Epithelial cell of esophagus (primary cell): ENCODE results near the gene NR1H2.
"Not testable (repeated sequence)": the region's sequence is repeated elsewhere in the genome, so short reads cannot be mapped to it uniquely, and the experiment has no call there.

Source experiments
- DNase-seq: peaks from one replicate; pipeline ENCODE4 v3.0.0; 2010; ENCODE audit warnings: low read depth
- H3K4me3 ChIP-seq: 2 replicates; pipeline ENCODE4 v1.5.1; 2011; ENCODE audit warnings: mild to moderate bottlenecking, low read length, control low read depth
- TF ChIP-seq, protein P1 (sequence below): IDR thresholded peaks from 2 replicates; pipeline ENCODE4 v1.5.1; 2011; ENCODE audit warnings: low read depth, mild to moderate bottlenecking, low read length, control low read depth, inconsistent platforms; ENCODE audit not compliant: insufficient read depth; ENCODE audit errors: missing control alignments

NR1H2 gene

DNA sequence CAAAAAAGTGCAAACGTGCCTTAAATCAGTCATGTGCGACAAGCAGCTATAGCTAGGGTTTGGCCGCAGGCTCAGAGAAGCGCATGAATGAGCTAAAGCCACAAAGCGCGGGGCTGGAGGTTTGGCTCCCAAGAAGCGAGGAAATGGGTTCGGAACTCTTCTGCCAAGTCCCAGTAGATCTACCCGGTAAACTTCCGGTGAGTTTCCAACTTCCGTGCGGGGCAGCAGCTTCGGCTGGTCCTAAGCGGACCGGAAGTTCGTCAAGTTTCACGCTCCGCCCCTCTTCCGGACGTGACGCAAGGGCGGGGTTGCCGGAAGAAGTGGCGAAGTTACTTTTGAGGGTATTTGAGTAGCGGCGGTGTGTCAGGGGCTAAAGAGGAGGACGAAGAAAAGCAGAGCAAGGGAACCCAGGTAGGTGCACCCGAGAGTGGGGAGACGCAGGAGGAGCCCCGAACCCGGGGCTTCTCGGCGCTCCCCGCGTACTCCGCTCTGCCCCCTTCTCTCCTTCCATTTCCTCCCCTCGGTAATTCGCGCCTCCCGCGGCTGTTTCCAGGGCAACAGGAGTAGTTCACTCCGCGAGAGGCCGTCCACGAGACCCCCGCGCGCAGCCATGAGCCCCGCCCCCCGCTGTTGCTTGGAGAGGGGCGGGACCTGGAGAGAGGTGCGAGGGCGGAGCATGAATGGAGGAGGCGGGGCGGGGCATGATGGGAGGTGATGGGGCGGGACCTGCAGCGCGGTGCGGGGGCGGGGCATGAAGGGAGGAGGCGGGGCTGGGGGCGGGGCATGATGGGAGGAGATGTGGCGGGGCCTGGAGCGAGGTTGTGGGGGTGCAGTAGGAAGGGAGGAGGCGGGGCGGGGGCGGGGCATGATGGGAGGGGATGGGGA, at the start of gene NR1H2:
Gene NR1H2 (plus strand): TSS at position 292 of the 885 bp plus-strand sequence. CDS start 1,149 bp downstream, outside the sequence.
- peak within 1 kb of the TSS; percentile 95 for H3K4me3 ChIP-seq
- TF ChIP-seq, protein P1, sequence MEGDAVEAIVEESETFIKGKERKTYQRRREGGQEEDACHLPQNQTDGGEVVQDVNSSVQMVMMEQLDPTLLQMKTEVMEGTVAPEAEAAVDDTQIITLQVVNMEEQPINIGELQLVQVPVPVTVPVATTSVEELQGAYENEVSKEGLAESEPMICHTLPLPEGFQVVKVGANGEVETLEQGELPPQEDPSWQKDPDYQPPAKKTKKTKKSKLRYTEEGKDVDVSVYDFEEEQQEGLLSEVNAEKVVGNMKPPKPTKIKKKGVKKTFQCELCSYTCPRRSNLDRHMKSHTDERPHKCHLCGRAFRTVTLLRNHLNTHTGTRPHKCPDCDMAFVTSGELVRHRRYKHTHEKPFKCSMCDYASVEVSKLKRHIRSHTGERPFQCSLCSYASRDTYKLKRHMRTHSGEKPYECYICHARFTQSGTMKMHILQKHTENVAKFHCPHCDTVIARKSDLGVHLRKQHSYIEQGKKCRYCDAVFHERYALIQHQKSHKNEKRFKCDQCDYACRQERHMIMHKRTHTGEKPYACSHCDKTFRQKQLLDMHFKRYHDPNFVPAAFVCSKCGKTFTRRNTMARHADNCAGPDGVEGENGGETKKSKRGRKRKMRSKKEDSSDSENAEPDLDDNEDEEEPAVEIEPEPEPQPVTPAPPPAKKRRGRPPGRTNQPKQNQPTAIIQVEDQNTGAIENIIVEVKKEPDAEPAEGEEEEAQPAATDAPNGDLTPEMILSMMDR = no peak
- peak; percentile 98 for DNase-seq

DNA sequence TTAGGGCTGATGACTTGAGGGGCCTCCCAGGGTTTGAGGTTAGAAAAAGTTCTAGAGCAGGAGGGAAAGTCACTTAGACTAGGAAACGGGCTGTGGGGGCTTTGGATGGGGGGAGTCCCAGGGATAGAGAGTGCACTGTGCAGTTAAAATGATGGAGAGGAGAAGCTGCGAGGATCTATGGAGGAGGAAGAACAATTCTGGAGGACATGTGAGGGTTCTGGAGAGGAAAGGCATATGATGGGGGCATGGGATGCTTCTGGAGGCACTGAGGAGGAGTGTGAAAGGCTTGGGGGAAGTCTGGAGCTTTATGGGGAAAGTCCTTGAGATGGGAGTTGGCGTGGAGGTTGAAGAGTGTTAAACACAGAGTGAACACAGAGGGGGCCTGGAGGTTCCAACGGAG, 49.2 kb upstream of the NR1H2 start:
- H3K4me3 ChIP-seq = no peak overlapping the region
- TF ChIP-seq, protein P1 = no peak
- no peak for DNase-seq

DNA sequence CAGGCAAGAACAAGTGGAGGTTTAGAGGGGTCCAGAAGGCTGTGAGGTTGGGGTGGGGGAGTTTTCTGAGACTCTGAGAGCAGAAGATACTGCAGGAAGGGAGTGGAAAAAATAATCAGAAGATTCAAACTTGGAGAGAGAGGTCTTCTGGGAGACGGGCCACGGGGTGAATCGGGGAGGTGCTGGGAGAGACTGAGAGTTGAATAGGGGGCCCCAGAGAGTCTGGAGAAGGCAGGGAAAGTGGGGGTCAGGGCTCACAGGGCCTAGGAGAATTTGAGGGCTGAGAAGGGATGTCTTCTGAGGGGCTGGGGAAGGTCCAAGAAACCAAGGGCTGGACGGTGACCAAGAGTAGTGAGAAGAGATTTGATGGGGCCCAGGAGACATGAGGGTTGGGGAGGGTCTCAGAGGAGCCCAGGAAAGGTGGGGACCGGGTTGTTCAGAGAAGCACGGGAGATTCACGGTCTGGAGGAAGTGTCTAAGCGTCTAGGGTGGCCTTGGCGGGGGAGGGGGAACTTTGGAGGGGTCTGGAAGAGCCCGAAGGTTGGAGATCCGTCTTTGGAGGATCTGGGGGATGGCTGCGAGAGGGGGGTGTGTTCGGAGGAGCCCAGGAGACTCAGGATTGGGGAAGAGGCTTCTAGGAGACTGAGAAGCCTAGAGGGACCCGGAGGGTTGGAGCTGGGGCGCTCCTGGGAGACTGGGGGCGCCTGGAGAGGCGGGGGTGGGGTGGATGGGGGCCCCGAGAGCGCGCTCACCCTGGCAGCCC, 48.6 kb upstream of the NR1H2 start:
- TF ChIP-seq, protein P1 = no peak
- no peak overlapping the region for H3K4me3 ChIP-seq
- no peak for DNase-seq

DNA sequence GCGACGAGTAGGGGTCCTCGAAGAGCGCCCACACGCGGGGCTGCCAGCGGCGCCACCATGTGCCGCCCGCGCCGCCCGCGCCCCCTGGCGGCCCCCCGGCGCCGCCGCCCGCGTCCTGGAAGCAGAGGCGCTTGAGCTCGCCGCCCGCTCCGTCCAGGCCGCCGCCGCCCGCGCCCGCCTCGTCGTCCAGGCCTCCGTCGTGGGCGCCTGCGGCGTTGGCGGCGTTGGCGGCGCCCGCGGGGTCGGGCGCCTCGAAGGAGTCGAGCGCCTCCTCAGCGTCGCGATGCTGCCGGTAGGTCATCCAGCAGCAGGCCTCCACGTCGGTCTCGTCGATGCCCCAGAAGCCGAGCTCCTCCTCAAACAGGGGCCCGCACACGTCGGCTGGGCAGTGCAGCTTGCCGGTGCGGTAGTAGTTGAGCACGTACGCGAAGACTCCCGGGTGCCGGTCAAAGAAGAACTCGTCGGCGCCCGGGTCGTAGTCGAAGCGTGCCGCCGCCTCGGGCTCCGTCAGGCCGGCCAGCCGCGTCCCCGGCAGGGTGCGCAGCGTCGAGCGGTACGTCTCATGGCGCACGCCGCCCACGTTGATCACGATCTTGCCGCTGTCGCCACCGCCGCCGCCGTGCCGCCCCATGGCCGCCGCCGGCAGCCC, 47.9 kb upstream of the NR1H2 start:
- H3K4me3 ChIP-seq = no peak overlapping the region
- DNase-seq = no peak
- TF ChIP-seq, protein P1 = no peak

DNA sequence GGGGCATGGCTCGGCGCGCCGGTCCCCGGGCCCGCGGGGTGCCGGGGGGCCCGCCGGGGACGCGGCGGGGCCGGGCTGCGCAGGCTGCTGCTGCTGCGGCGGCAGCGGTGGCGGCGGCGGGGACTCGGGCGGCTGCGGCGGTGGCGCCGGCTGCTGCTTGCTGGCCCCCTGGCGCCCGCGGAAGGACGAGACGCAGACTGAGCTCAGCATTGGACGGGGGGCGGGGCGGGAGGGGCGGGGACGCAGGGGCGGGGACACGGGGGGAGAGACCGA, 47.4 kb upstream of the NR1H2 start:
- no peak for DNase-seq
- no peak overlapping the region for H3K4me3 ChIP-seq
- TF ChIP-seq, protein P1 = no peak

DNA sequence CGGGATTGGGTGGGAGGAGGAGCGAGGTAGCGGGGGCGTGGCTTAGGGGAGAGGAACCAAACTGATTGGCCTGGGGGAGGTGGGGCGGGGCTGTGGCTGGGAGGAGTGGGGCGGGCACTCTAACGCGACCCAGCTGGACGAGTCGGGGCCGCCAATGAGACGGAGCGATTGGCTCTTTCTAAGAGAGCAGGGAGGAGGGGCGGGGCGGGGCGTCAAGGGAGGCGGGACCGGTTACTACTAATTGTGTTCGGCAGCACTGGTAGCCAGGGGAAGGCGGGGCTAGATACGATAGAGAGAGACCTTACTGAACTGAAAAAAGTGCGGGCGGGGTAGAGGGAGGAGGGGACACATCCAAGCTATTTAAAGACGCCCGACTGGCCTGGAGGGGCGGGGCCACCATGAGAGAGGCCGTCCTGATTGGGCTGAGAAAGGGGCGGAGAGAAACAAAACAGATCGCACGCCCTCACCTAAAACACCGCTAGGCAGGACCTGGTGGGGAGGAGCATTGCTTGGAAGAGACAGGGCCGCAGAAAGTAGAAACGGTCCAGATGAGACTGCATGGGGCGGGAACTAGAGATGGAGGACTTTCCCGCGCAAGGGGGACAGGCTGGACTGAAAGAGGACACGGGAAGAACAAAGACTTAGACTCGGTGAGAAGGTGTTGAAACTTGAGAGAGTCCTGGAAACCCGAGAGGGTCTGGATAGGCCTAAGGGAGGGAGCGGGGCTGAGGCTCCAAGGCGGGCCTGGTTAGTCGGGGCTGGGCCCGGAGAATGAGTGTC, 46.9 kb upstream of the NR1H2 start, which contains the start of gene KCNC3:
Gene KCNC3 (minus strand): TSS at position 232 of the 780 bp plus-strand sequence. CDS start 295 bp downstream, outside the sequence.
- peak; percentile 72 for DNase-seq
- TF ChIP-seq, protein P1 = no peak
- H3K4me3 ChIP-seq = no peak within 1 kb of the TSS

DNA sequence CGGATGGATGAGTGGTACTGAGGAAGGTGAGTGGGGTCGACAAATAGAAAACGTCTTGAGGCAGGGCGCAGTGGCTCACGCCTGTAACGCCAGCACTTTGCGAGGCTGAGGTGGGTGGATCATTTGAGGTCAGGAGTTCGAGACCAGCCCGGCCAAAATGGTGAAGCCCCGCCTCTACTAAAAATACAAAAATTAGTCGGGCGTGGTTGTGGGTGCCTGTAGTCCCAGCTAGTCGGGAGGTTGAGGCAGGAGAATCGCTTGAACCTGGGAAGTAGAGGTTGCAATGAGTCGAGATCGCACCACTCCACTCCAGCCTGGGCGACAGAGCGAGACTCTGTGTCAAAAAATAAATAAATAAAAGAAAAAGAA, 46.3 kb upstream of the NR1H2 start:
- DNase-seq, H3K4me3 ChIP-seq: not testable (repeated sequence)
